ENCODE data around the gene NFE2L1.
A peak's percentile ranks its signal among the peaks of the same experiment; 100 is the strongest.
"Not testable (repeated sequence)": the region's sequence is repeated elsewhere in the genome, so short reads cannot be mapped to it uniquely, and the experiment has no call there.

The NFE2L1 gene

GRCh38 chr17:48047741-48048383 lies at the start of gene NFE2L1:
TSS of gene NFE2L1 (plus strand) at chr17:48048359. CDS start at chr17:48051119, 2,760 bp downstream.
- no peak for TF ChIP-seq CTCF (IDR thresholded peaks at IDR 0.05; ENCODE audit: borderline replicate concordance, control extremely low read depth, extremely low read depth, insufficient read depth, missing control alignments)
- in situ Hi-C loops (cut with MboI; ENCODE audit: low sequenced_read_pairs, unreplicated experiment): no loop called here
- peak; percentile 96 for DNase-seq (ENCODE audit: low spot score)

- in situ Hi-C loops (cut with MboI; ENCODE audit: low sequenced_read_pairs, unreplicated experiment): no loop called here
- no peak for DNase-seq (ENCODE audit: low spot score)
- TF ChIP-seq CTCF (IDR thresholded peaks at IDR 0.05; ENCODE audit: borderline replicate concordance, control extremely low read depth, extremely low read depth, insufficient read depth, missing control alignments): no peak
Measured at GRCh38 chr17:47999582-47999981, 48.6 kb upstream of the NFE2L1 start.

- TF ChIP-seq CTCF (IDR thresholded peaks at IDR 0.05; ENCODE audit: borderline replicate concordance, control extremely low read depth, extremely low read depth, insufficient read depth, missing control alignments): no peak
- no peak for DNase-seq (ENCODE audit: low spot score)
- in situ Hi-C loops (cut with MboI; ENCODE audit: low sequenced_read_pairs, unreplicated experiment): no loop called here
Measured at GRCh38 chr17:48001197-48001596, 47.0 kb upstream of the NFE2L1 start.

GRCh38 chr17:48001657-48002056 lies 46.5 kb upstream of the NFE2L1 start:
- DNase-seq (ENCODE audit: low spot score); in situ Hi-C loops (cut with MboI; ENCODE audit: low sequenced_read_pairs, unreplicated experiment): not testable (repeated sequence)

GRCh38 chr17:48002266-48002915 lies 45.8 kb upstream of the NFE2L1 start:
- DNase-seq (ENCODE audit: low spot score): peak; percentile 73
- TF ChIP-seq CTCF (IDR thresholded peaks at IDR 0.05; ENCODE audit: borderline replicate concordance, control extremely low read depth, extremely low read depth, insufficient read depth, missing control alignments): no peak
- in situ Hi-C loops (cut with MboI; ENCODE audit: low sequenced_read_pairs, unreplicated experiment): no loop called here

GRCh38 chr17:48002916-48003416 lies 45.2 kb upstream of the NFE2L1 start:
- TF ChIP-seq CTCF (IDR thresholded peaks at IDR 0.05; ENCODE audit: borderline replicate concordance, control extremely low read depth, extremely low read depth, insufficient read depth, missing control alignments): no peak
- DNase-seq (ENCODE audit: low spot score): no peak
- in situ Hi-C loops (cut with MboI; ENCODE audit: low sequenced_read_pairs, unreplicated experiment): no loop called here
